ENCODE data around the gene MRPS35.

DNA sequence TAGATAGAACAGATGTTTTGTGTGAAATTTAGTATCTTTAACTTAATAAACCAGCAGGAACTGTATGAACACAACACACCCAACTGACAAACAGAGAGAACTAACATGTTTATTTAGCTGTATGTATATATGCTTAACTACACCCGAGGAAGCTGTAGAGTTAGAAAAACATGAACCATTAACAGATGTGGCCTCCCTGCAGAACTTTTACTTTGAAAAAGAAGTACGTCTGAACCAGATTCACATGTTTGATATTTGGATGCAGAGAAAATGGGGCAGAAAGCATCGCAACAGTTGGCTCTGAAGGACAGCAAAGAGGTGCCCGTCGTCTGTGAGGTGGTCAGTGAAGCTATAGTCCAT, 14.4 kb upstream of the MRPS35 start, which contains the start of gene REP15:
- TF ChIP-seq, protein P1, sequence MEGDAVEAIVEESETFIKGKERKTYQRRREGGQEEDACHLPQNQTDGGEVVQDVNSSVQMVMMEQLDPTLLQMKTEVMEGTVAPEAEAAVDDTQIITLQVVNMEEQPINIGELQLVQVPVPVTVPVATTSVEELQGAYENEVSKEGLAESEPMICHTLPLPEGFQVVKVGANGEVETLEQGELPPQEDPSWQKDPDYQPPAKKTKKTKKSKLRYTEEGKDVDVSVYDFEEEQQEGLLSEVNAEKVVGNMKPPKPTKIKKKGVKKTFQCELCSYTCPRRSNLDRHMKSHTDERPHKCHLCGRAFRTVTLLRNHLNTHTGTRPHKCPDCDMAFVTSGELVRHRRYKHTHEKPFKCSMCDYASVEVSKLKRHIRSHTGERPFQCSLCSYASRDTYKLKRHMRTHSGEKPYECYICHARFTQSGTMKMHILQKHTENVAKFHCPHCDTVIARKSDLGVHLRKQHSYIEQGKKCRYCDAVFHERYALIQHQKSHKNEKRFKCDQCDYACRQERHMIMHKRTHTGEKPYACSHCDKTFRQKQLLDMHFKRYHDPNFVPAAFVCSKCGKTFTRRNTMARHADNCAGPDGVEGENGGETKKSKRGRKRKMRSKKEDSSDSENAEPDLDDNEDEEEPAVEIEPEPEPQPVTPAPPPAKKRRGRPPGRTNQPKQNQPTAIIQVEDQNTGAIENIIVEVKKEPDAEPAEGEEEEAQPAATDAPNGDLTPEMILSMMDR (IDR thresholded peaks at IDR 0.05; ENCODE audit: low read depth, low read length, poor library complexity, severe bottlenecking) = no peak
- TF ChIP-seq EZH2phosphoT487 (IDR thresholded peaks at IDR 0.05; ENCODE audit: borderline replicate concordance, low read length) = no peak
